ENCODE measurements around the gene MX1. TPM values are rescaled to one million over a fixed set of nuclear protein-coding genes. Genes with fewer than 3 reads are reported as not detected.

Gene MX1
- total and polyA plus RNA-seq, 2 of the 13 experiments (the other 11 are each of a cell fraction or from before 2014, with no cell fraction given) = 2.6 to 5.8 TPM

DNA sequence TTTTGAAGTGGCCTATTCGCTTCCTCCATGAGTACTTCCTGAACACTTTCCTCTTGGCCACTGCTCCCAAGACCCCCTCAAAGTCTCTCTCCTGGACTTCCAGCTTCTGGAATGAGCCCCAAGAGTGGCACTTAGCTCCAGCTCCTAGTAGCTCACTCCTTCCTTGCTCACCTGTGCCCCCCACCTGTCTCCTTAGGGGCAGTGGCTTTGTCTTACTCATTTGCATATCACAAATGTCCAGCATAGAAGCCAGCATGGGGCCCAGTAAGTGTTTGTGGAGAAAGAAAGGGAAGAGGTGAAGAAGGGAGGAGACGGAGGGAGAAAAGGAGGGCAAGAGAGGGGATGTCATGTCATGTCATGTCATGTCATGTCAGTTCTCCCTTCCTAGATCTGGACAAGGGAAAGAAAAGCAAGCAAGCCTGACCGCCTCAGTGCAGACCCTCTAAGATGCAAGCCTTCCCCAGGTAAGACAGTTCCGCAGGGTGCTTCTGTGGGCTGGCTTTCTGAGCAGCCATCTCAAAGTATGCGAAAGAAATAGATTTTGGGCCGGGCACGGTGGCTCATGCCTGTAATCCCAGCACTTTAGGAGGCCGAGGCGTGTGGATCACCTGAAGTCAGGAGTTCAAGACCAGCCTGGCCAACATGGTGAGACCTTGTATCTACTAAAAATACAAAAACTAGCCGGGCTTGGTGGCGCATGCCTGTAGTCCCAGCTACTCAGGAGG lies 6.9 kb upstream of the MX1 start:
- POLR2A ChIA-PET = interaction anchor here (1.5 to 1.9 kb wide), 2 partner anchors 49 to 97 kb away, joined by 4 to 8 read pairs; no protein-coding TSS in a partner anchor
- Histone ChIP-seq H3K4me1 (ENCODE audit: insufficient read depth, low read length) (peaks cover 12% of the 10 kb centered on the region), H3K9me3 (ENCODE audit: low read length) (no peaks in the 10 kb centered on the region), H3K79me2 (ENCODE audit: insufficient read depth, low read length) (no peaks in the 10 kb centered on the region), H3K27ac (ENCODE audit: extremely low read length, insufficient read depth, low read length) (no peak overlapping the region), H2AFZ (ENCODE audit: low read length) (no peak overlapping the region), H4K20me1 (ENCODE audit: insufficient read depth, low read length) (no peaks in the 10 kb centered on the region), H3K9ac (ENCODE audit: insufficient read depth, low read depth, low read length) (no peak overlapping the region), H3K4me2 (ENCODE audit: low read depth, low read length) (0 out of 2 replicates have a peak overlapping the region, but pooled peaks have one; percentile 12), H3K36me3 (replicated peaks in 1 of 2; ENCODE audit: control insufficient read depth in 1 of 2, insufficient read depth in 2 of 2, low read length in 2 of 2) (no peaks in the 10 kb centered on the region), H3K27me3 (ENCODE audit: control insufficient read depth in 1 of 2, insufficient read depth in 2 of 2, low read length in 2 of 2) (no peaks in the 10 kb centered on the region; a peak in 1 of 5 replicates), H3K4me3 (replicated peaks in 1 of 3; ENCODE audit: insufficient read depth in 1 of 3, low read depth in 2 of 3, low read length in 3 of 3) (no peak overlapping the region; a peak in 1 of 6 replicates)
- 69% methylated on average over 11 of the region's 11 CpGs for WGBS (ENCODE audit: low lambda C conversion rate)
- no peak for FAIRE-seq
- no peak for ATAC-seq
- TF ChIP-seq ZNF430 (CRISPR knock-in tag; IDR thresholded peaks at IDR 0.05) (no peak), PAWR (CRISPR knock-in tag; IDR thresholded peaks at IDR 0.05; ENCODE audit: borderline replicate concordance) (no peak)
- in situ Hi-C loops (cut with HindIII; ENCODE audit: extremely low pct_ligation_motif_present, low pct_unique_long_range_greater_than_20kb) (no loop called here), intact Hi-C loops (cut with micrococcal nuclease; ENCODE audit: unreplicated experiment) (loop anchor here (5.0 kb wide), 1 partner anchor 52 kb away; no protein-coding TSS in a partner anchor)
- BruUV-seq (replicated peaks) = no TSS peak
- no peak for DNase-seq (ENCODE audit: low spot score)
- CTCF ChIA-PET (ENCODE audit: low intra/inter-chr PET ratio, low total read pairs) = no interaction called here

DNA sequence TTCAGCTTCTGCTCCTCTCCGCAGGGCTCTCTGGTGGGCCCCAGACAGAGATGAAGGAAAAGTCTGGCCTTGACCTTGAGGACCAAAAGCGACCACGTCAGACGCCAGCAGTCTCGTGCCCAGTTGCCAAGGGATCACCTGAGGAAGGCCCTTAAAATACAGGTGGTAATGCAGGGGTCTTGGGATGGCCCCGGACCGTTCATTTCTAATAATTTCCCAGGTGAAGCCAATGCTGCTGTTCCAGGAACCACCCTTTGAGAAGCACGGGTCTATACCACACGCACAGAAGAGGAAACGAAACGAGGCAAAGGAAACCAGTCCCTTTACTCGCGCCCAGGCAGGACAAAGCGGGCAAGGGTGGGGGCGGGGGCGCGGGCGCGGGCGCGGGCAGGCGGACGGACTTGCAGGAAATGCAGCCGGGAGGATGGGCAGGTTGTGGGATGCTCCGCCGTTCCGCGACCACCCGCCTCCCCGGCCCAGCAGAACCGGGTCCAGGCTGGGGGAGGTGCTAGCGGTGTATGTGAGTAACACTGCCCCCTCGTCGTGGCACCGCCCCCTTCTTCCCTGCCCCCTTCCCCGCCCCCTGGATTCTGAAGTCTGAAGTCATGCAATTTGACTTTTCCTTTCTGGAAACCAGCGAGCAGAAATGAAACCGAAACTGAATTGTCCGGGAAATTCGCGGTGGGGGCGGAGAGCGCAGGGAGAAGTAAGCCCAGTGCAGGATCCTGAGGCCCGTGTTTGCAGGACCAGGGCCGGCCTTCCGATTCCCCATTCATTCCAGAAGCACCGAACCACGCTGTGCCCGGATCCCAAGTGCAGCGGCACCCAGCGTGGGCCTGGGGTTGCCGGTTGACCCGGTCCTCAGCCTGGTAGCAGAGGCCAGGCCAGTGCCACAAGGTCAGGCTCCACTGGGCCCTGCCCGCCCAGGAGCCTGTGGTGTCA lies 5.8 kb upstream of the MX1 start:
- peak; percentile 85 for ATAC-seq
- FAIRE-seq = no peak
- Histone ChIP-seq H4K20me1 (ENCODE audit: insufficient read depth, low read length) (no peaks in the 10 kb centered on the region), H2AFZ (ENCODE audit: low read length) (peak overlapping the region; percentile 61), H3K27me3 (ENCODE audit: control insufficient read depth in 1 of 2, insufficient read depth in 2 of 2, low read length in 2 of 2) (no peaks in the 10 kb centered on the region; a peak in 1 of 5 replicates), H3K36me3 (replicated peaks in 1 of 2; ENCODE audit: control insufficient read depth in 1 of 2, insufficient read depth in 2 of 2, low read length in 2 of 2) (no peaks in the 10 kb centered on the region), H3K79me2 (ENCODE audit: insufficient read depth, low read length) (no peaks in the 10 kb centered on the region), H3K27ac (ENCODE audit: extremely low read length, insufficient read depth, low read length) (peak overlapping the region; percentile 47), H3K9ac (ENCODE audit: insufficient read depth, low read depth, low read length) (peak overlapping the region; percentile 74), H3K9me3 (ENCODE audit: low read length) (no peaks in the 10 kb centered on the region), H3K4me2 (ENCODE audit: low read depth, low read length) (peak overlapping the region; percentile 93), H3K4me3 (replicated peaks in 1 of 3; ENCODE audit: insufficient read depth in 1 of 3, low read depth in 2 of 3, low read length in 3 of 3) (peak overlapping the region; percentile 79 to 87 (median 82)), H3K4me1 (ENCODE audit: insufficient read depth, low read length) (peaks cover 12% of the 10 kb centered on the region)
- WGBS (ENCODE audit: low lambda C conversion rate) = 4% methylated on average over 19 of the region's 54 CpGs
- ChIA-PET CTCF (ENCODE audit: low intra/inter-chr PET ratio, low total read pairs) (no interaction called here), POLR2A (no interaction called here)
- in situ Hi-C loops (cut with HindIII; ENCODE audit: extremely low pct_ligation_motif_present, low pct_unique_long_range_greater_than_20kb) (no loop called here), intact Hi-C loops (cut with micrococcal nuclease; ENCODE audit: unreplicated experiment) (loop anchor here (2.0 to 5.0 kb wide), 2 partner anchors 41 to 53 kb away; no protein-coding TSS in a partner anchor)
- TSS peak; percentile 44 for BruUV-seq (replicated peaks)
- peak; percentile 69 for DNase-seq (ENCODE audit: low spot score)
- TF ChIP-seq POLR2AphosphoS2 (IDR thresholded peaks at IDR 0.05; ENCODE audit: low read depth, low read length) (no peak), ZNF251 (CRISPR knock-in tag; IDR thresholded peaks at IDR 0.05) (no peak), ZNF350 (CRISPR knock-in tag; IDR thresholded peaks at IDR 0.05; ENCODE audit: borderline replicate concordance, low read depth) (no peak), POLR2G (IDR thresholded peaks at IDR 0.05; ENCODE audit: low read depth, low read length) (peak; percentile 49; the same call in 1 of the 2 replicates), REXO4 (CRISPR knock-in tag; IDR thresholded peaks at IDR 0.05; ENCODE audit: borderline replicate concordance) (no peak), HNF4A (CRISPR knock-in tag; IDR thresholded peaks at IDR 0.05) (0 out of 2 replicates have a peak, but pooled peaks have one; percentile 6)
- TF ChIP-seq, protein P1, sequence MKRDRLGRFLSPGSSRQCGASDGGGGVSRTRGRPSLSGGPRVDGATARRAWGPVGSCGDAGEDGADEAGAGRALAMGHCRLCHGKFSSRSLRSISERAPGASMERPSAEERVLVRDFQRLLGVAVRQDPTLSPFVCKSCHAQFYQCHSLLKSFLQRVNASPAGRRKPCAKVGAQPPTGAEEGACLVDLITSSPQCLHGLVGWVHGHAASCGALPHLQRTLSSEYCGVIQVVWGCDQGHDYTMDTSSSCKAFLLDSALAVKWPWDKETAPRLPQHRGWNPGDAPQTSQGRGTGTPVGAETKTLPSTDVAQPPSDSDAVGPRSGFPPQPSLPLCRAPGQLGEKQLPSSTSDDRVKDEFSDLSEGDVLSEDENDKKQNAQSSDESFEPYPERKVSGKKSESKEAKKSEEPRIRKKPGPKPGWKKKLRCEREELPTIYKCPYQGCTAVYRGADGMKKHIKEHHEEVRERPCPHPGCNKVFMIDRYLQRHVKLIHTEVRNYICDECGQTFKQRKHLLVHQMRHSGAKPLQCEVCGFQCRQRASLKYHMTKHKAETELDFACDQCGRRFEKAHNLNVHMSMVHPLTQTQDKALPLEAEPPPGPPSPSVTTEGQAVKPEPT (CRISPR knock-in tag; IDR thresholded peaks at IDR 0.05; ENCODE audit: low read depth) = no peak
- TF ChIP-seq, protein P2, sequence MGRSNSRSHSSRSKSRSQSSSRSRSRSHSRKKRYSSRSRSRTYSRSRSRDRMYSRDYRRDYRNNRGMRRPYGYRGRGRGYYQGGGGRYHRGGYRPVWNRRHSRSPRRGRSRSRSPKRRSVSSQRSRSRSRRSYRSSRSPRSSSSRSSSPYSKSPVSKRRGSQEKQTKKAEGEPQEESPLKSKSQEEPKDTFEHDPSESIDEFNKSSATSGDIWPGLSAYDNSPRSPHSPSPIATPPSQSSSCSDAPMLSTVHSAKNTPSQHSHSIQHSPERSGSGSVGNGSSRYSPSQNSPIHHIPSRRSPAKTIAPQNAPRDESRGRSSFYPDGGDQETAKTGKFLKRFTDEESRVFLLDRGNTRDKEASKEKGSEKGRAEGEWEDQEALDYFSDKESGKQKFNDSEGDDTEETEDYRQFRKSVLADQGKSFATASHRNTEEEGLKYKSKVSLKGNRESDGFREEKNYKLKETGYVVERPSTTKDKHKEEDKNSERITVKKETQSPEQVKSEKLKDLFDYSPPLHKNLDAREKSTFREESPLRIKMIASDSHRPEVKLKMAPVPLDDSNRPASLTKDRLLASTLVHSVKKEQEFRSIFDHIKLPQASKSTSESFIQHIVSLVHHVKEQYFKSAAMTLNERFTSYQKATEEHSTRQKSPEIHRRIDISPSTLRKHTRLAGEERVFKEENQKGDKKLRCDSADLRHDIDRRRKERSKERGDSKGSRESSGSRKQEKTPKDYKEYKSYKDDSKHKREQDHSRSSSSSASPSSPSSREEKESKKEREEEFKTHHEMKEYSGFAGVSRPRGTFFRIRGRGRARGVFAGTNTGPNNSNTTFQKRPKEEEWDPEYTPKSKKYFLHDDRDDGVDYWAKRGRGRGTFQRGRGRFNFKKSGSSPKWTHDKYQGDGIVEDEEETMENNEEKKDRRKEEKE (IDR thresholded peaks at IDR 0.05) = no peak

All from HepG2 (cell line).